ENCODE data around the gene CARD8. TPM values are rescaled to one million over a fixed set of nuclear protein-coding genes. Genes with fewer than 3 reads are reported as not detected.
"Not testable (repeated sequence)": the region's sequence is repeated elsewhere in the genome, so short reads cannot be mapped to it uniquely, and the experiment has no call there.

The CARD8 gene
- polyA plus RNA-seq, 3 donors = 15.4 to 41.2 (median 31.8) TPM

DNA sequence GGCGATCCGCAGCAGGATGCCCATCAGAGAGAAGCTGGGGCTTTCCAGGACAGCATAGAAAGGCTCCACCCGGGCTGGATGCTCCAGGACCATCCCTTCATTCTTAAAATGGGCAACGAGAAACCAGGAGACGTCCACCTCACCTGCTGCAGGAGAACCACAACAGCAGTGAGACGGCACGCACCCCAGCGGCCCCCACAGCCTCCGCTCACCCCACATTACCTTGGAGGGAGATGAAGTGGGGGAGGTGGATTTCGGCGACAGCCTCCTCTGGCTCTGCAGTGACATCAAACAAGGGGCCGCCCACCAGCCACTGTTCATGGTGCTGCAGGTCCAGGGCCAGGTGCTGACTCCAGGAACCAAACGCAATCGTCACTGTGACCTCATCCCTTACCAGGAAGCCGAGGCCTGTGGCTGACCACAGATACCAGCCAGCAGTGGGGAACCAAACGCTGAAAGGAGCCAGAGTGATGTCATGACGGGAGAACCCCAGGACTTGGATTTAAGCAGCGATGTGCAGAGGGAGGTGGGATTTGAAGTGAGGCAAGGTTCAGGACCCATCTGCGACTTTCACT lies 25.1 kb downstream of the CARD8 start:
- H3K27ac ChIP-seq (ENCODE audit: low read depth, low read length) = no peak overlapping the region
- 82 to 90% (median 86%) methylated on average over 19 of the region's 19 CpGs for WGBS, 3 donors

DNA sequence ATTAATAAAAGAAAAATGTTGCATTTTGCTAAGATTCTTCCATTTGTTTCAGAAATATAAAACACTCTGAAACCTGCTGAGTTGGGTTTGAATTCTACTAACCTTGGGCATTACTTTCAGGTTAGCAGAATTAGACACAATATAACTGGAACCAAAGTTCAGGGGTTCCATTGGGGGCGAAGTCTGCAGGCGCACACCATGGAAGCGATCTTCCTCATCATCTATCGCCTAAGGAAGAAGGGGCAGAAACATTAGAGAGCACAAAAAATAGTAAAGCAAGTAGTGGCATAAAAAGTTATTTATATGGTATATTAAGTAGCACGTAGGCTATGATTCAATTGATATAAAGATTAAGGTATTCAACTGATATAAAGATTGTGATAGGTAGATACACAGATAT lies 34.1 kb downstream of the CARD8 start:
- H3K27ac ChIP-seq (ENCODE audit: low read depth, low read length) = no peak overlapping the region
- 95 to 97% (median 96%) methylated on average over 5 of the region's 5 CpGs for whole genome bisulfite sequencing, 3 donors

GRCh38 chr19:48220784-48221183 lies 34.9 kb downstream of the CARD8 start:
- 98 to 100% (median 100%) methylated on average over 3 of the region's 3 CpGs for WGBS, 3 donors
- H3K27ac ChIP-seq (ENCODE audit: low read depth, low read length) = not testable (repeated sequence)

GRCh38 chr19:48218997-48219396 lies 36.7 kb downstream of the CARD8 start:
- H3K27ac ChIP-seq (ENCODE audit: low read depth, low read length) = no peak overlapping the region
- 88 to 92% (median 88%) methylated on average over 6 of the region's 6 CpGs for WGBS, 3 donors

GRCh38 chr19:48216933-48217332 lies 38.8 kb downstream of the CARD8 start:
- 84 to 91% (median 87%) methylated on average over 14 of the region's 14 CpGs for WGBS, 3 donors
- H3K27ac ChIP-seq (ENCODE audit: low read depth, low read length) = no peak overlapping the region

DNA sequence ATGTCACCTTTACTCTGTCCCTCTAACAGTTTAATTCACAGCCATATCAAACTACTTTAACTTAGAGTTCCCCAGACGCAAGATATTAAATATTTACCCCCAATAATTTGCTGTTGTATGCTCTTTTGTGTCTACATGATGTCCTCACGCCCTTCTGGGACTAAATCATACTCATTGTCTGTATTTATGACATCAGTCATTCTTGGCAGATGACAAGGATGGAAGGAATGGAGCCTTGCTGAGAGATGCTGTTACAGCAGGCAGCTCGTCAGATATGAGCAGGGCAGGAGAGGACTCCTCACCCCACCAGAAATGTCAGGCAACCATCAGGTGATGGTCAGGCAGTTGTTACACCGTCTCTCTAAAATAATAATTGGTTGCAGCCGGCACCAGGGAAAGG lies 41.8 kb downstream of the CARD8 start:
- 92 to 95% (median 93%) methylated on average over 5 of the region's 5 CpGs for WGBS, 3 donors
- no peak overlapping the region for H3K27ac ChIP-seq (ENCODE audit: low read depth, low read length)

DNA sequence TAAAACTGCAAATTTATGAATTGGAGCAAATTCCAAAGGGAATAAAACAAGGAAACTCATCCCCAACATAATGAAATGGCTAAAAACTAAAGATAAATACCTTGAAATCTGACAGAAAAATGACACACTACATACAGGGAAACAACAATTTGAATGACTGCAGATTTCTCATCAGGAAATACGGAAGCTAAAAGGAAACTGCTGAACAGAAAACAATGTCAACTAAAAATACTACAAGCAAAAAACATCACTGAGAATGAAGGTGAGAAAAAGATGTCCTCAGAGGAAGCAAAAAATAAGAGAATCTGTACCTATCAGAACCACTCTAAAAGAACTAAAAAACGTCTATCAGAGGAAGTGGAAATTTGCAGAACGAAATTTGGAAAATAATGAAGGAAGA lies 45.7 kb downstream of the CARD8 start:
- WGBS, 3 donors = 67 to 81% (median 78%) methylated on average over 3 of the region's 3 CpGs
- no peak overlapping the region for H3K27ac ChIP-seq (ENCODE audit: low read depth, low read length)

DNA sequence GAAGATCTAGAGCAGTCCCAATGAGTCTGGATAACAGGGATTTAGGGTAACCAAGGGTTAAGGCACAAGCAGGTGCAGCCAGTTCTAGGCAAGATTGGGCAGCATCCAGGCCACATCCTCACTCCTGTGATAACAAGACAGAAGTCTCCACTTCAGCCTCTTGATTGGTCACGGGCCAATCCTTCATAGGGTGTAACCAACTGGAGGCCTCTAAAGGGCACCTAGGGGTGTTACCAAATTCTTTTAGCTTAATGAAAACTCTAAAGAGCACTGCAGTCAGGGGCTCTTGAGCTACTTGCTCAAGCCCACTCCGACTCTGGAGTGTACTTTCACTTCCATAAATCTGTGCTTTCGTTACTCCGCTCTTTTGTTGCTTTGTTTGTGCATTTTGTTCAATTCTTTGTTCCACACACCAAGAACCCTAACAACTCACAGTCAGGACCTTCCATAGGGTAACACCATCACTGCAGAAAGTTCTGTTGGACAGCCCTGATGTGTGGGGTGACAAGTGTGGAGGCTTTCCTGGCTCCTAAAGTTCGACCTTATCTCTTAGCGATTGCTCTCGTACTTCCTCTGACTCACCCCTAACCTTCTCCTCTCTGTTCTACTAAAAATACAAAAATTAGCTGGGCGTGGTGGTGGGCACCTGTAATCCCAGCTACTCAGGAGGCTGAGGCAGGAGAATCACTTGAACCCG lies 49.2 kb downstream of the CARD8 start:
- no peak overlapping the region for H3K27ac ChIP-seq (ENCODE audit: low read depth, low read length)
- WGBS, 3 donors = 81 to 85% (median 82%) methylated on average over 9 of the region's 9 CpGs

- H3K27ac ChIP-seq (ENCODE audit: low read depth, low read length) = no peak overlapping the region
- 0 to 1% (median 1%) methylated on average over 34 of the region's 34 CpGs for WGBS, 3 donors
Observed at GRCh38 chr19:48203794-48204628, 51.7 kb downstream of the CARD8 start.

- H3K27ac ChIP-seq (ENCODE audit: low read depth, low read length) = no peak overlapping the region
- 3 to 24% (median 13%) methylated on average over 5 of the region's 5 CpGs for WGBS, 3 donors
Observed at GRCh38 chr19:48203222-48203793, 52.4 kb downstream of the CARD8 start.

DNA sequence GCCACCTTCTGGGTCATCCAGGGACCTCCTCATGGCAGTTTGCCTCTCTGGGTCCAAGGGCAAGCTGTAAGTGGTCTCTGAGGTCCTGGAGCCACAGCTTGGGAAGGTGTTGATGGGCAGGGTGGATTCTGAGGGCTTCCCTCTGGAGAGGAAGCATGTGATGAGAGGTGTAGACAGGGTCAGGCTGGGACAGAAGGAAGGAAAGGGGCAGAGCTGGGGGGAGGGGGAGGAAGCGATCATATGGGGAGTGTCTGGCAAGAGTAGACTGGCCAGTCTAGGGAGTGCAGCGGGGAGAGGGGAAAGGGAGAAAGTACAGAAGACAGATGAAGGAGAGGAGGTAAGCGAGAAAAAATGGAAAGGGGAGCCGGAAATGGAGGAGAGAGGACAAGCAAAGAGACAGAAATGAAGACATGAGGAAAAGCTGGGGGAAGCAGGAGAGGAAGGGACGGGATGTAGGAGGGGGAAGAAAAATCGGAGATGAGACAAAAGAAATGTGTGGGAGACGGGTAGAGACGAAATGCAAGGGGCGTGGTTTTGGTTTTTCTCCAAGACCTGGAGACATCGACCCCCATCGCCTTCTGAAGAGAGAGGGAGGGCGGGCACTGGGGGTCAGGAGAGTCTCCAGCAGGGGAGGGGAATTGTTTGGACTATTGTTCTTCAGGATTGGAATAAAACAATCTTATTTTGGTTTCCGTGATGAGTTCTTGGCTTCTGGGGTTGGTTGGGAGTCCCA lies 58.6 kb downstream of the CARD8 start:
- WGBS, 3 donors = 27 to 59% (median 31%) methylated on average over 13 of the region's 13 CpGs
- no peak overlapping the region for H3K27ac ChIP-seq (ENCODE audit: low read depth, low read length)

GRCh38 chr19:48196321-48196763 lies 59.4 kb downstream of the CARD8 start:
- WGBS, 3 donors = 55 to 73% (median 69%) methylated on average over 23 of the region's 23 CpGs
- H3K27ac ChIP-seq (ENCODE audit: low read depth, low read length) = no peak overlapping the region

GRCh38 chr19:48194844-48195830 lies 60.6 kb downstream of the CARD8 start:
- 74 to 90% (median 82%) methylated on average over 95 of the region's 95 CpGs for WGBS, 3 donors

GRCh38 chr19:48194041-48194843 lies 61.5 kb downstream of the CARD8 start:
- no peak overlapping the region for H3K27ac ChIP-seq (ENCODE audit: low read depth, low read length)
- 67 to 76% (median 74%) methylated on average over 36 of the region's 36 CpGs for WGBS, 3 donors

More at GRCh38 chr19:48194844-48195830, 60.6 kb downstream of the CARD8 start:
- H3K27ac ChIP-seq (ENCODE audit: low read depth, low read length) = no peak overlapping the region

DNA sequence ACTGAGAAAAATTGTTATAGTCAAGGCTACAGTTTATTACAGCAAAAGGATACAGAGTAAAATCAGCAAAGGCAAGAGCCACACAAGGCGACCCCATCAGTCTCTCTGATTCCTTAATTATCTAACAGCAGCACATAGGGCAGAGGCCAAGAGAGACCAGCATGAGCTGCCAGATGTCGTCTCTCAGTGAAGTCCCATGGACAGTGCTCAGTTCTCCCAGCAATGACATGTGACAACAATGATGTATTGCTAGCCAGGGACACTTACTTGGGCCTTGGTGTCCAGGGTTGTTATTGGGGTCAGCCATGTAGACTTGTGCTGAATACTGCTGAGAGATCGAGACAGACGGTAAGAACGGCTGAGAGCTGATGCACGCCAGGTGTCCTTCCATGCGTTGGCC lies 63.0 kb downstream of the CARD8 start:
- no peak overlapping the region for H3K27ac ChIP-seq (ENCODE audit: low read depth, low read length)
- WGBS, 3 donors = 76 to 85% (median 85%) methylated on average over 7 of the region's 7 CpGs

DNA sequence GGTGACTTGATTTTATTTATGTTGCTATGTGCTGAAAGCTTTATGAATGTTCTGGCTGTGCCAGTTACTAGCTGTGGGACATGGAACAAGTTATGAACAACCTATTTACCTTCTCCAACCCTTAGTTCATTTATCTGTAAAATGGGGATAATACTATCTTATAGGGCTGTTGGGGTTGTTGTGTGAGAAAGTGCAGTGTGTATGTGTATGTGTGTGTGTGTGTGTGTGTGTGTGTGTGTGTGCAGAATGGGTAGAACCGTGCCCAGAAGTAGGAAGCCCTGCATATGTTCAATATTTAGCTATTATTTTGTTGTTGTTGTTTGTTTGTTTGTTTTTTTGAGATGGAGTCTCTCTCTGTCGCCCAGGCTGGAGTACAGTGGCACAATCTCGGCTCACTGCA lies 64.8 kb downstream of the CARD8 start:
- no peak overlapping the region for H3K27ac ChIP-seq (ENCODE audit: low read depth, low read length)
- 87 to 88% (median 87%) methylated on average over 3 of the region's 3 CpGs for WGBS, 3 donors
